Measurements from ENCODE around the gene DNAJC5.
"Not testable (repeated sequence)": the region's sequence is repeated elsewhere in the genome, so short reads cannot be mapped to it uniquely, and the experiment has no call there.

DNAJC5 gene

GRCh38 chr20:63913768-63914167 is 18.8 kb downstream of the DNAJC5 start:
- DNase-seq (ENCODE audit: low spot score), result no peak

GRCh38 chr20:63915471-63915870 is 20.5 kb downstream of the DNAJC5 start:
- no peak for DNase-seq (ENCODE audit: low spot score)

DNA sequence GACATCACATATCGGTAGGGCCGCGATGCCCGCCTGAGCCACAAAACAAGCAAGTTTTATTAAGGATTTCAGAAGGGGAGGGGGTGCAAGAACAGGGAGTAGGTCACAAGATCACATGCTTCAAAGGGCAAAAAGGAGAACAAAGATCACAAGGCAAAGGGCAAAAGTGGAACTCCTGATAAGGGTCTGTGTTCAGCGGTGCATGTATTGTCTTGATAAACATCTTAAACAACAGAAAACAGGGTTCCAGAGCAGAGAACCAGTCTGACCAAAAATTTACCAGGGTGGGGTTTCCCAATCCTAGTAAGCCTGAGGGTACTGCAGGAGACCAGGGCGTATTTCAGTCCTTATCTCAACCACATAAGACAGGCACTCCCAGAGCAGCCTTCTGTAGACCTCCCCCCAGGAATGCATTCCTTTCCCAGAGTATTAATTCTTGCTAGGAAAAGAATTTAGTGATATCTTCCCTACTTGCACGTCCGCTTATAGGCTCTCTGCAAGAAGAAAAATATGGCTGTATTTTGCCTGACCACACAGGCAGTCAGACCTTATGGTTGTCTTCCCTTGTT is 21.5 kb downstream of the DNAJC5 start:
- DNase-seq (ENCODE audit: low spot score), result not testable (repeated sequence)

- no peak for DNase-seq (ENCODE audit: low spot score)
These were observed 22.9 kb downstream of the DNAJC5 start for GRCh38 chr20:63917811-63918210.

GRCh38 chr20:63919130-63919529 is 24.2 kb downstream of the DNAJC5 start:
- no peak for DNase-seq (ENCODE audit: low spot score)

- DNase-seq (ENCODE audit: low spot score), result no peak
These were observed 25.3 kb downstream of the DNAJC5 start for GRCh38 chr20:63920226-63920625.

- DNase-seq (ENCODE audit: low spot score), result no peak
These were observed 28.7 kb downstream of the DNAJC5 start for GRCh38 chr20:63923651-63924050.

DNA sequence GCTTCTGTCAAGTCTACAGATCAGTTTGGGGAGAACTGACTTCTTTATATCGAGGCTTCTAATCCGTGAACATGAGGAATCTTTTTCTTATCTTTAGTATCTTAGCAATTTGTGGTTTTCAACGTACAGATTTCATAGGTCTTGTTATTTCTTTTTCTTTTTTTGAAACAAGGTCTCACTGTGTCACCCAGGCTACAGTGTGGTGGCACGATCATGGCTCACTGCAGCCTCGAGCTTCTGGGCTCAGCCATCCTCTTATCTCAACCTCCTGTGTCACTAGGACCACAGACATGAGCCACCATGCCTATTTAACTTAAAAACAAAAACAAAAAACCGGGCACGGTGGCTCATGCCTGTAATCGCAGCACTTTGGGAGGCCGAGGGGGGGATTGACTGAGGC is 29.3 kb downstream of the DNAJC5 start:
- DNase-seq (ENCODE audit: low spot score), result no peak

GRCh38 chr20:63926298-63926697 is 31.4 kb downstream of the DNAJC5 start:
- DNase-seq (ENCODE audit: low spot score), result no peak

DNA sequence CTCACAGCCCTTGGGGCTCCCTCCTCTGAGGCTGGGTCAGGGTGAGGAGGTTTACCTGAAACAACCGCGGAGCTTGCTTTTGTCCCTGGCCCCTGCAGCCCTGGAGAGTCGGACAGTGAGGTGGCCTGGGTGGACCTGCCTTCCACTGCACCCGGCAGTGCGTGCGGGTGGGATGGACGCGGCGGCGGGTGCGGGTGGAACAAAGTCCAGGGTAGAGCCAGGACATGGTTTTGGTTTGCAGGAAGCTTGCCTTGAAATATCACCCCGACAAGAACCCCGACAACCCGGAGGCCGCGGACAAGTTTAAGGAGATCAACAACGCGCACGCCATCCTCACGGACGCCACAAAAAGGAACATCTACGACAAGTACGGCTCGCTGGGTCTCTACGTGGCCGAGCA is 34.1 kb downstream of the DNAJC5 start:
- no peak for DNase-seq (ENCODE audit: low spot score)

DNA sequence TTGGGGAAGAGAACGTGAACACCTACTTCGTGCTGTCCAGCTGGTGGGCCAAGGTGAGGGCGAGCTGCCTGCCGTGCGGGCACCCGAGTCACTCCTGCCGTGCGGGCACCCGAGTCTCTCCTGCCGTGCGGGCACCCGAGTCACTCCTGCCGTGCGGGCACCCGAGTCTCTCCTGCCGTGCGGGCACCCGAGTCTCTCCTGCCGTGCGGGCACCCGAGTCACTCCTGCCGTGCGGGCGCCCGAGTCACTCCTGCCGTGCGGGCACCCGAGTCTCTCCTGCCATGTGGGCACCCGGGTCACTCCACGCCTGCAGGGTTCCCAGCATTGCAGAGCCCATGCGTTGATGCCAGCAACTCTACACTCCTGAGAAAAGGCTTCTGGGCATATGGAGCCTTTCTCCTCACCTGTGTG is 34.6 kb downstream of the DNAJC5 start:
- not testable (repeated sequence) for DNase-seq (ENCODE audit: low spot score)

GRCh38 chr20:63930971-63931553 is 36.1 kb downstream of the DNAJC5 start:
- DNase-seq (ENCODE audit: low spot score), result no peak

DNA sequence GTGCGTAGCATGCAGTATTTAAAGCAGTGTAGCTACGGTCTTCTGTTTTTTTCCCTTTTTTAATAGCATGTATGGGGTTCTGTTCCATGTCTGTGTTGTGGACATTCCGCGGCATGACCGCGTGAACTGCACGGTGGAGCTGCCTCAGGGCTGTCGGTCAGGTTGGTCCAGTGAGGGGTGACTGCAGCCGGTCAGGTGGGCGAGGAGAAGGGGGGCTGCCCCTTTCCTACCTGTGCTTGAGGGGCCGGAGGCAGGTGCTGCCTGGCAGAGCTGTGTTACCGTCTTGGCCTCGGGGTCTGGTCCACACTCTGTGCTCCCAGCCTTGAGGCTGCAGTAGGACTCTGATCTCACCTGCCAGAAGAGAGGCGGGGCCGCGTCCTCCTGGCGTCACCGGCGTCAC is 36.8 kb downstream of the DNAJC5 start:
- no peak for DNase-seq (ENCODE audit: low spot score)

DNA sequence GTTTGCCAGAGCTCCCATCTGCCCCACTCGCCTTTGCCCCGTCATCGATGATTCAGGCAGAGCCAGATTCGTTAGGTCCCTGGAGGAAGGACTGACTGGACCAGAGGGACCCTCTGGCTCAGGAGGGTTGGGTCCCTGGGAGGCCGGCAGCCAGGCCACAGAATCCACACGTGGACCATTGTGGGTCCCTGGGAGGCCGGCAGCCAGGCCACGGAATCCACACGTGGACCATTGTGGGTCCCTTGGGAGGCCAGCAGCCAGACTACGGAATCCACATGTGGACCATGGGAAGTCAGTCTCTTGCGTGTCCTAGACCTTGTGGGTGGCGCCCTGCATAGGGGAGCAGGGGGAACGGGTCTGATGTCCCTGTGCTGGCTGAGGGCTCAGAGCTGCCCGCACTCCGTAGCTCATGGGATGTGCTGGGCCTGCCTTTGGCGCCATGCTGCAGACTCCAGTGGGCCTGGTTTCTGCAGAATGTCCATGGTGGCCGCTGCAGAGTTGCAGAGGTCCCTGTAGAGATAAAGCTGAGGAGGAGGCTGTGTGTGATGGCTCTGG is 37.8 kb downstream of the DNAJC5 start:
- no peak for DNase-seq (ENCODE audit: low spot score)

GRCh38 chr20:63933646-63934045 is 38.7 kb downstream of the DNAJC5 start:
- DNase-seq (ENCODE audit: low spot score), result no peak

GRCh38 chr20:63934271-63935068 is 39.5 kb downstream of the DNAJC5 start:
- DNase-seq (ENCODE audit: low spot score), result no peak

- DNase-seq (ENCODE audit: low spot score), result no peak
These were observed 40.5 kb downstream of the DNAJC5 start for GRCh38 chr20:63935447-63935846.

GRCh38 chr20:63937596-63937995 is 42.7 kb downstream of the DNAJC5 start:
- no peak for DNase-seq (ENCODE audit: low spot score)

GRCh38 chr20:63939061-63939935 is 44.4 kb downstream of the DNAJC5 start:
- DNase-seq (ENCODE audit: low spot score), result no peak

GRCh38 chr20:63940071-63940471 is 45.1 kb downstream of the DNAJC5 start:
- DNase-seq (ENCODE audit: low spot score), result no peak

DNA sequence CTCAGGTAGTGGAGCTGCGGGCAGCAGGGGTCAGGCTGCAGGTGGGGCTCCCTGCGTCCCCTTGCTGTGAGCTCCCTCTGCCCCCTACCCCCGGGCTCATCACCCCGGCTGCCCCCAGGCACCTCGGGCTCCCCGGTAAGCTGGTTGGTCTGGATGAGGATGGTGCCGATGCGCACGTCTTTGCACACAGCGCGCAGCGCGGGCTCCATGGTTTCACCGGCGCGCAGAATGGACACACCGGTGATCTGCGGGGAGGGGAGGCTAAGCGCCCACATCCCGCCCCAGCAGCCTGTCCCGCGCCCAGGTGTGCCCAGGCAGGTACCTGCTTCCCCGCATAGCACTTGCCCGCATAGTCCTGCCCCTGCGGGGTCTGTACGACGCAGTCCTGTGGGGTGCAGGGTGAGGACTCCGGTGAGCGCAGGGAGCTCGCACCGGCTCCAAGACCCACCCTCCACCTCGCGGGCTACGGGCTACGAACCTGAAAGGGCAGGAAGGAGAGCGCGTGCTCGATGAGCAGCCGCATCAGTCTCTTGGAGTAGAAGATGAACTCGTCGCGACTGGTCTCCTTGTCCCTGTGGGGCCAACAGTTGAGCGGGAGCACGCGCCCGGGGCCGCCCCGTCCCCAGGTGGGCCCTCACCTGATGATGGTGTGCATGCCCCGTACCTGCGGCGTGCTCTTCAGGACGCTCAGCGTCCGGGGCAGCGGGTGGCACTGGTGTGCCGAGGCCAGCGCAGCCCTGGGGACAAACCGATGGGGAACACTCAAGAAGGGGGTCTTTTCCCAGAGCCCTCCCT is 45.7 kb downstream of the DNAJC5 start:
- DNase-seq (ENCODE audit: low spot score), result no peak

All from HuH-7 (cell line).